ENCODE measurements around the gene TNNI2.

The TNNI2 gene

DNA sequence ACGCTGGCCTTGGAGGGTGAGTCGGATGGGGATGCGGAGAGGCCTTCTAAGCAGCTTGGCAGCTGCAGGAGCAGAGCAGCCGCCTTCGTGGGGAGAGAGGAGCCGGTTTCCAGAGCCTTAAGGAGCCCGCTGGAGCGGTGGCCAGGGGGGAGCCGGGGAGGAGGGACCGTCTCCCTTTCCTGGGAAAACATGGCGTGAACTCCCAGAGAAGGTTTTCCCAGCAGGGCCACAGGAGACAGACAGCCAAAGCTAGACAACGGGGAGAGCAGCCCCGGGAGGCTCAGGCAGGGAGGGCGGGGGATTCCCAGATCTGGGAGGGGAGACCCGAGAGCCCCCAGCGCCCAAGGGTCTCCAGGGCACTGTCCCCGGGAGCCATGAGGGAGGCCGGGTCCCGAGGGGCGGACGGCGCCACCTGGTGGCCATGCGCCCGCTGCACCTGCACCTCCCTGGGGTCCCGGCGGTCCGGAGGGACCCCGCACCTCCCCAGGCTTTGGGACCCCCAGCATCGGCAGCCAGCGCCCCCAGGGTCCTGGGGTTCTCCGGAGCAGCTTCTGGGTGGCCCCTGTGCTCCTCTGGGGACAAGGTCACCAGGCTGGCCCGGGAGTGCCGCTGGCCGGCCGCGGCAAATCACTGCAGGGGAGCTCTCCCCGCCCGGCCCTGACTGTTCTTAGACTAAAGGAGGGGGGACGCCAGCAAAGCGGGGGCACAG is 6.4 kb upstream of the TNNI2 start (continued):
- TF ChIP-seq GLIS1 (tag by site-specific recombination; IDR thresholded peaks at IDR 0.05) (peak; percentile 91), ZNF157 (tag by site-specific recombination; IDR thresholded peaks at IDR 0.05) (no peak), ZNF2 (tag by site-specific recombination; IDR thresholded peaks at IDR 0.05) (no peak), ZNF843 (tag by site-specific recombination; IDR thresholded peaks at IDR 0.05) (no peak), ZNF629 (tag by site-specific recombination; IDR thresholded peaks at IDR 0.05) (no peak), ZNF624 (tag by site-specific recombination; IDR thresholded peaks at IDR 0.05) (no peak), SETDB1 (IDR thresholded peaks at IDR 0.05; ENCODE audit: insufficient read length, low read length) (no peak), ZNF548 (tag by site-specific recombination; IDR thresholded peaks at IDR 0.05) (no peak), KLF9 (tag by site-specific recombination; IDR thresholded peaks at IDR 0.05; ENCODE audit: low read depth) (no peak), ZNF19 (tag by site-specific recombination; IDR thresholded peaks at IDR 0.05; ENCODE audit: low read depth) (no peak)
- TF ChIP-seq, protein P1, sequence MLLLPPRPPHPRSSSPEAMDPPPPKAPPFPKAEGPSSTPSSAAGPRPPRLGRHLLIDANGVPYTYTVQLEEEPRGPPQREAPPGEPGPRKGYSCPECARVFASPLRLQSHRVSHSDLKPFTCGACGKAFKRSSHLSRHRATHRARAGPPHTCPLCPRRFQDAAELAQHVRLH (tag by site-specific recombination; IDR thresholded peaks at IDR 0.05) = no peak
- TF ChIP-seq, protein P2, sequence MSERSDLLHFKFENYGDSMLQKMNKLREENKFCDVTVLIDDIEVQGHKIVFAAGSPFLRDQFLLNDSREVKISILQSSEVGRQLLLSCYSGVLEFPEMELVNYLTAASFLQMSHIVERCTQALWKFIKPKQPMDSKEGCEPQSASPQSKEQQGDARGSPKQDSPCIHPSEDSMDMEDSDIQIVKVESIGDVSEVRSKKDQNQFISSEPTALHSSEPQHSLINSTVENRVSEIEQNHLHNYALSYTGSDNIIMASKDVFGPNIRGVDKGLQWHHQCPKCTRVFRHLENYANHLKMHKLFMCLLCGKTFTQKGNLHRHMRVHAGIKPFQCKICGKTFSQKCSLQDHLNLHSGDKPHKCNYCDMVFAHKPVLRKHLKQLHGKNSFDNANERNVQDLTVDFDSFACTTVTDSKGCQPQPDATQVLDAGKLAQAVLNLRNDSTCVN (tag by site-specific recombination; optimal IDR thresholded peaks at IDR 0.05) = peak; percentile 48
- TF ChIP-seq, protein P3, sequence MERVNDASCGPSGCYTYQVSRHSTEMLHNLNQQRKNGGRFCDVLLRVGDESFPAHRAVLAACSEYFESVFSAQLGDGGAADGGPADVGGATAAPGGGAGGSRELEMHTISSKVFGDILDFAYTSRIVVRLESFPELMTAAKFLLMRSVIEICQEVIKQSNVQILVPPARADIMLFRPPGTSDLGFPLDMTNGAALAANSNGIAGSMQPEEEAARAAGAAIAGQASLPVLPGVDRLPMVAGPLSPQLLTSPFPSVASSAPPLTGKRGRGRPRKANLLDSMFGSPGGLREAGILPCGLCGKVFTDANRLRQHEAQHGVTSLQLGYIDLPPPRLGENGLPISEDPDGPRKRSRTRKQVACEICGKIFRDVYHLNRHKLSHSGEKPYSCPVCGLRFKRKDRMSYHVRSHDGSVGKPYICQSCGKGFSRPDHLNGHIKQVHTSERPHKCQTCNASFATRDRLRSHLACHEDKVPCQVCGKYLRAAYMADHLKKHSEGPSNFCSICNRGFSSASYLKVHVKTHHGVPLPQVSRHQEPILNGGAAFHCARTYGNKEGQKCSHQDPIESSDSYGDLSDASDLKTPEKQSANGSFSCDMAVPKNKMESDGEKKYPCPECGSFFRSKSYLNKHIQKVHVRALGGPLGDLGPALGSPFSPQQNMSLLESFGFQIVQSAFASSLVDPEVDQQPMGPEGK (tag by site-specific recombination; IDR thresholded peaks at IDR 0.05) = peak; percentile 79
- TF ChIP-seq, protein P4, sequence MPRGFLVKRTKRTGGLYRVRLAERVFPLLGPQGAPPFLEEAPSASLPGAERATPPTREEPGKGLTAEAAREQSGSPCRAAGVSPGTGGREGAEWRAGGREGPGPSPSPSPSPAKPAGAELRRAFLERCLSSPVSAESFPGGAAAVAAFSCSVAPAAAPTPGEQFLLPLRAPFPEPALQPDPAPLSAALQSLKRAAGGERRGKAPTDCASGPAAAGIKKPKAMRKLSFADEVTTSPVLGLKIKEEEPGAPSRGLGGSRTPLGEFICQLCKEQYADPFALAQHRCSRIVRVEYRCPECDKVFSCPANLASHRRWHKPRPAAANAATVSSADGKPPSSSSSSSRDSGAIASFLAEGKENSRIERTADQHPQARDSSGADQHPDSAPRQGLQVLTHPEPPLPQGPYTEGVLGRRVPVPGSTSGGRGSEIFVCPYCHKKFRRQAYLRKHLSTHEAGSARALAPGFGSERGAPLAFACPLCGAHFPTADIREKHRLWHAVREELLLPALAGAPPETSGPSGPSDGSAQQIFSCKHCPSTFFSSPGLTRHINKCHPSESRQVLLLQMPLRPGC (tag by site-specific recombination; IDR thresholded peaks at IDR 0.05) = no peak
- TF ChIP-seq, protein P5, sequence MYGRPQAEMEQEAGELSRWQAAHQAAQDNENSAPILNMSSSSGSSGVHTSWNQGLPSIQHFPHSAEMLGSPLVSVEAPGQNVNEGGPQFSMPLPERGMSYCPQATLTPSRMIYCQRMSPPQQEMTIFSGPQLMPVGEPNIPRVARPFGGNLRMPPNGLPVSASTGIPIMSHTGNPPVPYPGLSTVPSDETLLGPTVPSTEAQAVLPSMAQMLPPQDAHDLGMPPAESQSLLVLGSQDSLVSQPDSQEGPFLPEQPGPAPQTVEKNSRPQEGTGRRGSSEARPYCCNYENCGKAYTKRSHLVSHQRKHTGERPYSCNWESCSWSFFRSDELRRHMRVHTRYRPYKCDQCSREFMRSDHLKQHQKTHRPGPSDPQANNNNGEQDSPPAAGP (tag by site-specific recombination; IDR thresholded peaks at IDR 0.05) = 0 out of 2 replicates have a peak, but pooled peaks have one; percentile 51

DNA sequence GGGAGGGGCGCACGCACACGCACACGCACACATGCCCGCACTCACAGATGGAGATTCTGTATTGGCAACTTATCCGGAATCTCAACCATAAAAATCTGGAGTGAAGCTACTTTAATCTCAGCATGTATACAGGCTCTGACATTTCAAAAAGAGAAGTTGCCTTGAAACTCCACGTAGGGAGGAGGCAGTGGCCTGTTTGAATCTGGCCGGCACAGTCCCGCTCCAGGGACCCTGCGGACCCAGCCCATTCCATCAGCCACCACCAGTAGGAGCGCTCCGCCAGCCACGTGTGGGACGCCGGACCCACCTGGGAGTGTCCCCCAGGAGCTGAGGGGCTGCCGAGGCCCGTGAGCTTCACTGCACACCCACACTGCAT is 5.9 kb upstream of the TNNI2 start:
- POLR2A ChIA-PET = interaction anchor here (0.5 to 2.6 kb wide), 6 partner anchors 60 to 286 kb away, joined by 3 to 16 read pairs (median 4); no protein-coding TSS in a partner anchor
- CTCF ChIA-PET = interaction anchor here (0.6 to 8.2 kb wide), 44 partner anchors 10 to 324 kb away, joined by 3 to 261 read pairs (median 7); partner anchors contain the start of gene KRTAP5-6
- no peaks in the 10 kb centered on the region for H3K9me3 ChIP-seq (ENCODE audit: control insufficient read depth, insufficient read depth, low read depth, low read length)
- no peak overlapping the region for H3K27ac ChIP-seq (ENCODE audit: extremely low read depth, low read depth, low read length)
- no peak overlapping the region for H3K4me3 ChIP-seq (ENCODE audit: low read depth, low read length)
- H3K4me1 ChIP-seq (ENCODE audit: control insufficient read depth, insufficient read depth, low read length) = no peaks in the 10 kb centered on the region
- no peaks in the 10 kb centered on the region for H3K36me3 ChIP-seq (ENCODE audit: control insufficient read depth in 2 of 2, insufficient read depth in 1 of 2, low read length in 2 of 2)
- TF ChIP-seq ZSCAN16 (tag by site-specific recombination; IDR thresholded peaks at IDR 0.05) (no peak), ZBTB8A (tag by site-specific recombination; IDR thresholded peaks at IDR 0.05) (no peak), SCRT1 (tag by site-specific recombination; IDR thresholded peaks at IDR 0.05; ENCODE audit: borderline replicate concordance) (no peak), ZNF701 (tag by site-specific recombination; IDR thresholded peaks at IDR 0.05) (no peak), ZNF184 (tag by site-specific recombination; IDR thresholded peaks at IDR 0.05) (no peak), KLF8 (tag by site-specific recombination; IDR thresholded peaks at IDR 0.05) (no peak), ZNF10 (tag by site-specific recombination; IDR thresholded peaks at IDR 0.05) (no peak), ZNF624 (tag by site-specific recombination; IDR thresholded peaks at IDR 0.05) (no peak), ZNF843 (tag by site-specific recombination; IDR thresholded peaks at IDR 0.05) (no peak), ZNF76 (tag by site-specific recombination; IDR thresholded peaks at IDR 0.05; ENCODE audit: borderline replicate concordance, low read depth) (no peak)
- TF ChIP-seq, protein P6, sequence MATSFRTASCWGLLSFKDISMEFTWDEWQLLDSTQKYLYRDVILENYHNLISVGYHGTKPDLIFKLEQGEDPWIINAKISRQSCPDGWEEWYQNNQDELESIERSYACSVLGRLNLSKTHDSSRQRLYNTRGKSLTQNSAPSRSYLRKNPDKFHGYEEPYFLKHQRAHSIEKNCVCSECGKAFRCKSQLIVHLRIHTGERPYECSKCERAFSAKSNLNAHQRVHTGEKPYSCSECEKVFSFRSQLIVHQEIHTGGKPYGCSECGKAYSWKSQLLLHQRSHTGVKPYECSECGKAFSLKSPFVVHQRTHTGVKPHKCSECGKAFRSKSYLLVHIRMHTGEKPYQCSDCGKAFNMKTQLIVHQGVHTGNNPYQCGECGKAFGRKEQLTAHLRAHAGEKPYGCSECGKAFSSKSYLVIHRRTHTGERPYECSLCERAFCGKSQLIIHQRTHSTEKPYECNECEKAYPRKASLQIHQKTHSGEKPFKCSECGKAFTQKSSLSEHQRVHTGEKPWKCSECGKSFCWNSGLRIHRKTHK (tag by site-specific recombination; IDR thresholded peaks at IDR 0.05) = no peak
- TF ChIP-seq, protein P7, sequence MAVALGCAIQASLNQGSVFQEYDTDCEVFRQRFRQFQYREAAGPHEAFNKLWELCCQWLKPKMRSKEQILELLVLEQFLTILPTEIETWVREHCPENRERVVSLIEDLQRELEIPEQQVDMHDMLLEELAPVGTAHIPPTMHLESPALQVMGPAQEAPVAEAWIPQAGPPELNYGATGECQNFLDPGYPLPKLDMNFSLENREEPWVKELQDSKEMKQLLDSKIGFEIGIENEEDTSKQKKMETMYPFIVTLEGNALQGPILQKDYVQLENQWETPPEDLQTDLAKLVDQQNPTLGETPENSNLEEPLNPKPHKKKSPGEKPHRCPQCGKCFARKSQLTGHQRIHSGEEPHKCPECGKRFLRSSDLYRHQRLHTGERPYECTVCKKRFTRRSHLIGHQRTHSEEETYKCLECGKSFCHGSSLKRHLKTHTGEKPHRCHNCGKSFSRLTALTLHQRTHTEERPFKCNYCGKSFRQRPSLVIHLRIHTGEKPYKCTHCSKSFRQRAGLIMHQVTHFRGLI (tag by site-specific recombination; IDR thresholded peaks at IDR 0.05) = no peak

Measured in HEK293 (cell line).